WTC11 (cell line): ENCODE data around the gene AMBP. TPM values are rescaled to one million over a fixed set of nuclear protein-coding genes. Genes with fewer than 3 reads are reported as not detected.
A peak's percentile ranks its signal among the peaks of the same experiment; 100 is the strongest.

Experiments used
- ATAC-seq: fragments of 200-7000 bp; cut with Tn5 transposase; 2 replicates; pipeline ENCODE4 v1.10.0; 2021; ENCODE audit warnings: mild to moderate bottlenecking, moderate library complexity
- CTCF ChIA-PET: fragments of 300-600 bp; sonication (Branson Sonifier 250); formaldehyde crosslinking; loops from one replicate; lab custom pipeline; 2021; ENCODE audit warnings: antibody characterized with exemption; lab: Charles Lee
- POLR2A ChIA-PET: fragments of 350-600 bp; sonication (Branson Sonifier 250); formaldehyde crosslinking; loops from one replicate; lab custom pipeline; 2021; ENCODE audit warnings: antibody characterized with exemption; lab: Charles Lee
- DNase-seq: peaks from one replicate; pipeline ENCODE4 v3.0.0; 2021; ENCODE audit warnings: low spot score
- H3K27ac Mint-ChIP-seq: 2 replicates; pipeline ENCODE4 v1.8.0; 2021; ENCODE audit warnings: mixed read lengths
- H3K27me3 Mint-ChIP-seq: 2 replicates; pipeline ENCODE4 v1.8.0; 2021; ENCODE audit warnings: low read depth, mild to moderate bottlenecking, moderate library complexity, mixed read lengths
- H3K36me3 Mint-ChIP-seq: 2 replicates; pipeline ENCODE4 v1.8.0; 2021; ENCODE audit warnings: mixed read lengths
- H3K4me1 Mint-ChIP-seq: 2 replicates; pipeline ENCODE4 v1.8.0; 2022; ENCODE audit warnings: mixed read lengths
- H3K4me3 Mint-ChIP-seq: 2 replicates; pipeline ENCODE4 v1.8.0; 2021; ENCODE audit warnings: mild to moderate bottlenecking, moderate library complexity, mixed read lengths
- H3K9me3 Mint-ChIP-seq: 2 replicates; pipeline ENCODE4 v1.8.0; 2021; ENCODE audit warnings: mixed read lengths
- CDX4 ChIP-seq: fragments of 250-450 bp; sonication (Bioruptor Pico); IDR thresholded peaks from 2 replicates; pipeline ENCODE4 v1.9.0; 2021; ENCODE audit warnings: moderate library complexity, mild to moderate bottlenecking, inconsistent platforms, borderline replicate concordance
- E2F5 ChIP-seq: sonication (generic); formaldehyde crosslinking; IDR thresholded peaks from 2 replicates; pipeline ENCODE4 v1.8.1; 2022; ENCODE audit warnings: mild to moderate bottlenecking, moderate library complexity, missing genetic modification reagents
- EMX1 ChIP-seq: fragments of 250-450 bp; sonication (Bioruptor Pico); IDR thresholded peaks from 2 replicates; pipeline ENCODE4 v1.8.0; 2021; ENCODE audit warnings: mild to moderate bottlenecking
- ERG ChIP-seq: fragments of 250-450 bp; sonication (Bioruptor Pico); IDR thresholded peaks from 2 replicates; pipeline ENCODE4 v1.8.0; 2021; ENCODE audit warnings: mild to moderate bottlenecking
- ETV6 ChIP-seq: sonication (generic); formaldehyde crosslinking; IDR thresholded peaks from 2 replicates; pipeline ENCODE4 v1.8.1; 2022; ENCODE audit warnings: mild to moderate bottlenecking, missing genetic modification reagents
- FOXP1 ChIP-seq: sonication (generic); formaldehyde crosslinking; IDR thresholded peaks from 2 replicates; pipeline ENCODE4 v1.8.0; 2022; ENCODE audit warnings: missing genetic modification reagents, mild to moderate bottlenecking, moderate library complexity, borderline replicate concordance
- GABPB1 ChIP-seq: sonication (generic); formaldehyde crosslinking; IDR thresholded peaks from 2 replicates; pipeline ENCODE4 v1.8.1; 2023; ENCODE audit warnings: mild to moderate bottlenecking, missing genetic modification reagents
- NFYB ChIP-seq: sonication (generic); formaldehyde crosslinking; conservative IDR thresholded peaks from 2 replicates; pipeline ENCODE4 v1.8.0; 2022; ENCODE audit warnings: low read depth, missing genetic modification reagents
- NR1H2 ChIP-seq: sonication (generic); formaldehyde crosslinking; IDR thresholded peaks from 2 replicates; pipeline ENCODE4 v1.9.0; 2021; ENCODE audit warnings: mild to moderate bottlenecking, moderate library complexity, missing genetic modification reagents
- TEAD4 ChIP-seq: sonication (generic); formaldehyde crosslinking; IDR thresholded peaks from 2 replicates; pipeline ENCODE4 v1.8.0; 2022; ENCODE audit warnings: mild to moderate bottlenecking, missing genetic modification reagents
- ZNF219 ChIP-seq: sonication (generic); formaldehyde crosslinking; IDR thresholded peaks from 2 replicates; pipeline ENCODE4 v1.8.0; 2023; ENCODE audit warnings: missing genetic modification reagents, mild to moderate bottlenecking, borderline replicate concordance
- ZNF232 ChIP-seq: sonication (generic); formaldehyde crosslinking; IDR thresholded peaks from 2 replicates; pipeline ENCODE4 v1.8.0; 2022; ENCODE audit warnings: mild to moderate bottlenecking, missing genetic modification reagents
- ZNF416 ChIP-seq: fragments of 250-450 bp; sonication (Bioruptor Pico); IDR thresholded peaks from 2 replicates; pipeline ENCODE4 v1.9.0; 2021; ENCODE audit warnings: mild to moderate bottlenecking, inconsistent platforms
- ZNF532 ChIP-seq: fragments of 250-450 bp; sonication (Bioruptor Pico); IDR thresholded peaks from 2 replicates; pipeline ENCODE4 v1.9.0; 2021; ENCODE audit warnings: mild to moderate bottlenecking, borderline replicate concordance
- total RNA-seq: library from RNA; stranded (reverse); gene quantifications from 3 replicates; pipeline ENCODE4 v1.2.3, GENCODE V29; 2021
- TF ChIP-seq, protein P1 (sequence below): fragments of 250-450 bp; sonication (Bioruptor Pico); IDR thresholded peaks from 2 replicates; pipeline ENCODE4 v1.9.0; 2021; ENCODE audit warnings: mild to moderate bottlenecking
- TF ChIP-seq, protein P2 (sequence below): sonication (generic); formaldehyde crosslinking; IDR thresholded peaks from 2 replicates; pipeline ENCODE4 v1.8.1; 2023; ENCODE audit warnings: mild to moderate bottlenecking, moderate library complexity, missing genetic modification reagents
- TF ChIP-seq, protein P3 (sequence below): sonication (generic); formaldehyde crosslinking; IDR thresholded peaks from 2 replicates; pipeline ENCODE4 v1.8.1; 2023; ENCODE audit warnings: mild to moderate bottlenecking, missing genetic modification reagents, moderate library complexity

AMBP gene
- total RNA-seq, 1 experiment from 2014 or later: 3.3 TPM

- no peak for TF ChIP-seq CDX4 (CRISPR knock-in tag)
- TF ChIP-seq, protein P1, sequence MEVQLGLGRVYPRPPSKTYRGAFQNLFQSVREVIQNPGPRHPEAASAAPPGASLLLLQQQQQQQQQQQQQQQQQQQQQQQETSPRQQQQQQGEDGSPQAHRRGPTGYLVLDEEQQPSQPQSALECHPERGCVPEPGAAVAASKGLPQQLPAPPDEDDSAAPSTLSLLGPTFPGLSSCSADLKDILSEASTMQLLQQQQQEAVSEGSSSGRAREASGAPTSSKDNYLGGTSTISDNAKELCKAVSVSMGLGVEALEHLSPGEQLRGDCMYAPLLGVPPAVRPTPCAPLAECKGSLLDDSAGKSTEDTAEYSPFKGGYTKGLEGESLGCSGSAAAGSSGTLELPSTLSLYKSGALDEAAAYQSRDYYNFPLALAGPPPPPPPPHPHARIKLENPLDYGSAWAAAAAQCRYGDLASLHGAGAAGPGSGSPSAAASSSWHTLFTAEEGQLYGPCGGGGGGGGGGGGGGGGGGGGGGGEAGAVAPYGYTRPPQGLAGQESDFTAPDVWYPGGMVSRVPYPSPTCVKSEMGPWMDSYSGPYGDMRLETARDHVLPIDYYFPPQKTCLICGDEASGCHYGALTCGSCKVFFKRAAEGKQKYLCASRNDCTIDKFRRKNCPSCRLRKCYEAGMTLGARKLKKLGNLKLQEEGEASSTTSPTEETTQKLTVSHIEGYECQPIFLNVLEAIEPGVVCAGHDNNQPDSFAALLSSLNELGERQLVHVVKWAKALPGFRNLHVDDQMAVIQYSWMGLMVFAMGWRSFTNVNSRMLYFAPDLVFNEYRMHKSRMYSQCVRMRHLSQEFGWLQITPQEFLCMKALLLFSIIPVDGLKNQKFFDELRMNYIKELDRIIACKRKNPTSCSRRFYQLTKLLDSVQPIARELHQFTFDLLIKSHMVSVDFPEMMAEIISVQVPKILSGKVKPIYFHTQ (CRISPR knock-in tag): no peak
Observed at GRCh38 chr9:114078781-114079156, 669 bp upstream of the AMBP start (continued).

GRCh38 chr9:114077162-114077837 is 800 bp downstream of the AMBP start:
- no peak for DNase-seq
- no peak overlapping the region for H3K27ac Mint-ChIP-seq

GRCh38 chr9:114076237-114077161 is 1.6 kb downstream of the AMBP start:
- POLR2A ChIA-PET: no interaction called here
- Mint-ChIP-seq H3K4me3 (no peak overlapping the region), H3K4me1 (peaks cover 9% of the 10 kb centered on the region), H3K36me3 (no peaks in the 10 kb centered on the region), H3K27me3 (peaks cover 40% of the 10 kb centered on the region), H3K27ac (no peak overlapping the region), H3K9me3 (no peaks in the 10 kb centered on the region; the same call in 1 of the 2 replicates)
- ATAC-seq: peak; percentile 71
- peak; percentile 38 for DNase-seq
- CTCF ChIA-PET: interaction anchor here (1.2 to 3.4 kb wide), 2 partner anchors 214 kb away, joined by 3 to 14 read pairs; no protein-coding TSS in a partner anchor
- no peak for TF ChIP-seq ZNF416
- TF ChIP-seq, protein P2, sequence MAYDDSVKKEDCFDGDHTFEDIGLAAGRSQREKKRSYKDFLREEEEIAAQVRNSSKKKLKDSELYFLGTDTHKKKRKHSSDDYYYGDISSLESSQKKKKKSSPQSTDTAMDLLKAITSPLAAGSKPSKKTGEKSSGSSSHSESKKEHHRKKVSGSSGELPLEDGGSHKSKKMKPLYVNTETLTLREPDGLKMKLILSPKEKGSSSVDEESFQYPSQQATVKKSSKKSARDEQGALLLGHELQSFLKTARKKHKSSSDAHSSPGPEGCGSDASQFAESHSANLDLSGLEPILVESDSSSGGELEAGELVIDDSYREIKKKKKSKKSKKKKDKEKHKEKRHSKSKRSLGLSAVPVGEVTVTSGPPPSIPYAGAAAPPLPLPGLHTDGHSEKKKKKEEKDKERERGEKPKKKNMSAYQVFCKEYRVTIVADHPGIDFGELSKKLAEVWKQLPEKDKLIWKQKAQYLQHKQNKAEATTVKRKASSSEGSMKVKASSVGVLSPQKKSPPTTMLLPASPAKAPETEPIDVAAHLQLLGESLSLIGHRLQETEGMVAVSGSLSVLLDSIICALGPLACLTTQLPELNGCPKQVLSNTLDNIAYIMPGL (CRISPR knock-in tag): no peak
- TF ChIP-seq TEAD4 (CRISPR knock-in tag): no peak
- no peak for TF ChIP-seq ETV6 (CRISPR knock-in tag)
- TF ChIP-seq ERG (CRISPR knock-in tag): no peak
- TF ChIP-seq, protein P3, sequence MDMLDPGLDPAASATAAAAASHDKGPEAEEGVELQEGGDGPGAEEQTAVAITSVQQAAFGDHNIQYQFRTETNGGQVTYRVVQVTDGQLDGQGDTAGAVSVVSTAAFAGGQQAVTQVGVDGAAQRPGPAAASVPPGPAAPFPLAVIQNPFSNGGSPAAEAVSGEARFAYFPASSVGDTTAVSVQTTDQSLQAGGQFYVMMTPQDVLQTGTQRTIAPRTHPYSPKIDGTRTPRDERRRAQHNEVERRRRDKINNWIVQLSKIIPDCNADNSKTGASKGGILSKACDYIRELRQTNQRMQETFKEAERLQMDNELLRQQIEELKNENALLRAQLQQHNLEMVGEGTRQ (CRISPR knock-in tag): no peak
- no peak for TF ChIP-seq GABPB1
- TF ChIP-seq NR1H2: no peak
- TF ChIP-seq ZNF219 (CRISPR knock-in tag): no peak
- no peak for TF ChIP-seq E2F5 (CRISPR knock-in tag)
- no peak for TF ChIP-seq ZNF532
- TF ChIP-seq FOXP1 (CRISPR knock-in tag): no peak
- TF ChIP-seq NFYB (CRISPR knock-in tag): no peak

More at GRCh38 chr9:114077162-114077837, 800 bp downstream of the AMBP start:
- POLR2A ChIA-PET: no interaction called here
- no peak overlapping the region for H3K4me3 Mint-ChIP-seq
- no peaks in the 10 kb centered on the region for H3K36me3 Mint-ChIP-seq
- H3K27me3 Mint-ChIP-seq: peaks cover 45% of the 10 kb centered on the region
- ATAC-seq: no peak
- TF ChIP-seq EMX1 (CRISPR knock-in tag) (no peak), ZNF232 (no peak)
- no peaks in the 10 kb centered on the region; the same call in 1 of the 2 replicates for H3K9me3 Mint-ChIP-seq
- peaks cover 9% of the 10 kb centered on the region for H3K4me1 Mint-ChIP-seq
- CTCF ChIA-PET: interaction anchor here (1.4 to 3.4 kb wide), 2 partner anchors 19 to 214 kb away, joined by 4 to 14 read pairs; no protein-coding TSS in a partner anchor
